NCI-H510A treated with DMSO at 0.1 percent for 48 hours (cell line): ENCODE measurements around the gene HDGFL1.

Experiments used
- DNase-seq: peaks from one replicate; lab custom pipeline; 2025; lab: John Stamatoyannopoulos, UW

The HDGFL1 gene

GRCh38 chr6:22569281-22570184 is at the start of gene HDGFL1:
Gene HDGFL1 (plus strand): TSS chr6:22569566. CDS start chr6:22569576, 10 bp downstream.
- DNase-seq = no peak

DNA sequence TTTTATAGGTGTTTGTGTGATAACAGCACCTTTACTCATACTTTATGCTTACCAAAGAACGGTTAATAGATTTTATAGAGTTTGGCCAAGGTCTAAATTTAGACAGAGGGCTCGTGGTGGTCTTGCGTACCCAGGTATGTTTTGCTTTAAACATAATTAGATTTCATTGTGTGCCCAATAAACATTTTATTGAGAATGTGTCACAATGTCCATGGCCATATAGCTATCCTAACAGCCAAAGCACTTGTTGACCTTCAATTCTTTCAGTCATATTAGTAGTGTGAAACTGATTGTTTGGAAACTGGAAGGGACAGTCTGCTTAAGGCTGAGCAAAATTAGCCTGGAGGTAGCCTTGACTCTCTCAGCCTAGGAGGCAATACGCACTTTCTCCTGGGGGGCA is 48.3 kb upstream of the HDGFL1 start:
- no peak for DNase-seq

- no peak for DNase-seq
These were observed 42.6 kb upstream of the HDGFL1 start for GRCh38 chr6:22526736-22527135.

GRCh38 chr6:22529866-22530265 is 39.5 kb upstream of the HDGFL1 start:
- no peak for DNase-seq

DNA sequence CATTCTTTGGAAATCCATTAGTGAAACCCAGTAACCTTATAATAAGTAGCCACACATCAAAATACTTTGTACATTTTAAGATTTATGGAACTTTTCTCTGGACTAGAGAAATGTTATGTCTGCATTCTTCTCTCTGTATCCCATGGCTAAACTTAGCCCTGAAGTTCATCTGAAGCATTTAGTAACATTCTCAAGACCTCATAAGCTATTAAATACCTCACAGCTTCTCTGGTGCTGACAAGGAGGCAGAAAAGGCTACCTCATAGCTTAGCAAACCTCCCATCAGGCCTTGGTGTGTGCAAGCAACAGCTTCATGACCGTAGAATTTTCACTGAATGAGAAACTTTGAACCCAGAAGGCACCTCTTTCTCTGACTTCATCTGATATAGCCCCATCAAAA is 38.9 kb upstream of the HDGFL1 start:
- DNase-seq = no peak

DNA sequence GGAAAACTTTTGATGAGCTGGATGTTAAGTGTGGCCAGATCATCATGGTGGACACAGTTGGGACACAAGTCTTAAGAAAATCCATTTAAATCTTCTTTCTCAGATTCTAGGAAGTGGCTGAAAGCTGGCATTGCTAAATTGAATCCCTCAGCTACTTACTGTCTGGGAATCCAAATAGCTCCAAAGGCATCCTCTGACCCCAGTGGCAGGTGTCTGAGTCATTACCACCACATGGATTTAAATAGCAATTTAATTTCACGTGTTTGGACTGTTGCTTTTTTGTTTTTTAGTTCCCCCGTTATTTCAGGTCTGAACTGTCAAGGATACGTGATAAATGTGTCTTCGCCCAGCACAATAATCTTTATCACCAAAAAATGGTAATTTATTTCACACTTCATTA is 33.2 kb upstream of the HDGFL1 start:
- no peak for DNase-seq

DNA sequence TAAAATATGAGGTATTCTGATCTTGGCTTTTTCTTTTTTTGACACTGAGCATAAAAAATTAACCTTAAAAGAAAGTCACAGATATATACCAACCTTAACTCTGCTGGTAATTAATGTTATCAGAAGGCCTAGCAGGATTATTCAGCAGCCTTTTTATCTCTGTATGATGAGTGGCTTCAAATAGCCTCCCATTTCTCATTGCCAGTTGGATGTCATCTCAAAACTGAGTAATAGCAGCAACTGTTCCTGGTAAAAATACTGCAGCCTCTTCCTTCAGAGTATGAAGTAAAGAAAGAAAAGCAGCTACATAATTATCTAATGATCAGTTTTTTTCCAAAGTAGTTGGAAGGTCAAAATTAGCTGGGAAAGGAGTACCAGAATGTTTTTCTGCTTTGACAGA is 24.9 kb upstream of the HDGFL1 start:
- DNase-seq = no peak

- no peak for DNase-seq
These were observed 24.3 kb upstream of the HDGFL1 start for GRCh38 chr6:22545051-22545450.

- DNase-seq = no peak
These were observed 23.1 kb upstream of the HDGFL1 start for GRCh38 chr6:22546236-22546635.

DNA sequence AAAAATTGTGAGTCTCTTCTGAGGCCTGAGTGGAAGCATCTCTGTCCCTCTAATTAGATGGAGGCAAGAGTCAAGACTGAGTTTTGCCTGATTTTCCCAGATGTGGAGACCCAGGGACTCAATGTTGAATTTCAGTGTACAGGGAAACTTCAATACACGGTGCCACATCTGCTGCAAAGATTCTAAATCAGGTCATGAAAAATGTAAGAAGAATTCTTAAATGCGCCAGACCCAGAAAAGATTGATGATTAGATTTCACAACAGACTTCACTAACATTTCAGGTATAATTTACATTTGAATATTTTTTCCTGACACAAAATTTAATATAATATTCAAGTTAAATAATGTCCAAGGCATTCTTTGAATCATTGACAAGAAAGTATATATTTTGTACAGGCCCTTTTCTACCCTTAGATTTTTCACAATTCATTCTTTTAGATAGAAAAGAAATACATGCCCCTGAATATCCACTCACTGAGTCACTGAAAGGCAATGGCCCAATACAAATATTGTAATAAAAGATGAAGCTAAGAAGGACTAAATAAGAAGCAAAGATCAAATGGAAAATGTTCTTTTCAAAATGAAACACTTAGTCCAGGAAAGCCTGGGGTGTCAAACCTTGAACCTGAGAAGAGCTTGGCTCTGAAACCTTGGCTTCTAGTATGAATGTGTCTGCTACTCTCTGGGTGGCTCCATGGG is 18.2 kb upstream of the HDGFL1 start:
- no peak for DNase-seq

DNA sequence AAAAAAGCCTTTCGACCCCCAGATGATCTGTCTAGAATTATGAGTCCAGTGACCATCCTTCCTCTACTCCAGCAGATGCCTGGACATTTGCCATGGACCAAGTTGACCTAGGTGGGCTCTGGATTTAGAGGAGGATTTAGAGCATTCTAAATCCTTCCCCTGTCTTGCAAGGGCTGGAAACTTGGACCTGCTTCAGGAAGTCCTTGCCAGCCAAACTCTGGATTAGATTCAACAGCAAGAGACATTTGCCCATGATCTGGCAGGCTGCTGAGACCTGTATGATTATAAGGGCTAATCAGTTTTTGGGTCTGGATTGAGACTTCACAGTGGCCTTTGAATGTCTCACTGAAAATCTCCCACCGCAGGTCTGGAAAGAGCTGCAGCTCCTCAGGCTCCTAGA is 13.1 kb upstream of the HDGFL1 start:
- DNase-seq = no peak

DNA sequence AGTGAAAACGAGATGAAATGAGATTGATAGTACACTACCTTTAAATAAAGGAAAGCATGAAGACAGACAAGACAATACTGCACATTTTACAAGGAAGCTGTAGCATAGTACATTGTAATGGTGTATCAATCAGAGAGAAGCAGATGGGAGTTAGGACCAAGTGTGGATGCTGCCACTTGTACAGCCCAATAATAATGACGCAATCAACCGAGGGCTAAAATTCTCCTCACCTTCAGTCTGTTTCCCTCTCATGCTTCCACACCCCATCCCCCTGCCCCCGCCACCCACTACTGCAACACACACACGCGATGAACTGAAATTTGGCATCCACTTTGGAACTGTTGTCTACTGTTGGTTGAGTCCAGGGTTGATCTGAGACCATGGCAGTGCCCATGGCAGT is 12.4 kb upstream of the HDGFL1 start:
- DNase-seq = no peak

GRCh38 chr6:22558288-22558882 is 11.0 kb upstream of the HDGFL1 start:
- DNase-seq = no peak

- DNase-seq = no peak
These were observed 512 bp upstream of the HDGFL1 start for GRCh38 chr6:22568854-22569253.

- no peak for DNase-seq
These were observed 802 bp downstream of the HDGFL1 start for GRCh38 chr6:22570185-22570551.

DNA sequence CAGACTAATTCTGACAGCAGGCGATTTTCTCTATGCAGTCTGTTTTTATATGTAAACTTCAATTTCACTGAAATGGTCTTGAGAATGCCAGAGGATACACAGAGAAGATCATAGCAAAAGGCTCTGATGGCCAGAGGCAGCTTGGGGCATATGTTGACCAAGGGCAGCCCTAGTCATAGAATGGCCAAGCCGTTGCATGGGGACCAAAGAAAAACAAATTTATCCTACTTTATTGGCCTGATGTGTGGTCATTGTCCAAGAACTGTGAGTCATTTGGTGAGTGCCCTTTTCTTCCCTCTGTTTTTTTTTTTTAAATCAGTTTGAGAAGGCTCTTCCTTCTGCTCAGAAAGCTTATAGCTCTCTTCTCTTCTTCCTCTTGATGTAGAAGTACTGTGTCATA is 5.8 kb downstream of the HDGFL1 start:
- no peak for DNase-seq

DNA sequence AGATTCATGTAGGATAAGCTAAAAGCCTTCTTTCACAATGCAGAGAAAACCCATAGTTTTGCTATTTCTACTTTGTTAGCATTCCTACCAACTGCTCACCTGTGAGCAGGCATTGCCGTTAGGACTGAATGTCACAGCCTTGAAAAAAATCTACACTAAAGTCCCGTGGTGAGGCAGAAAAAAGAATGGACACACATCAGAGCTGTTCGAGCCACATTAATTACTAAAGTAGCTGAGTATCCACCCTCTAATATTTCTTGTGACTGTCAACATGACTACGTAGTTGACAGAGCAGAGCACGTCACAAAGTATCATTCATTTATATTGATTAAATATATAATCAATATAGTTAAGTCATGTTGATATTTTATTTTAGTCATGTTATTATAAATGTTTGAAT is 10.1 kb downstream of the HDGFL1 start:
- DNase-seq = no peak

DNA sequence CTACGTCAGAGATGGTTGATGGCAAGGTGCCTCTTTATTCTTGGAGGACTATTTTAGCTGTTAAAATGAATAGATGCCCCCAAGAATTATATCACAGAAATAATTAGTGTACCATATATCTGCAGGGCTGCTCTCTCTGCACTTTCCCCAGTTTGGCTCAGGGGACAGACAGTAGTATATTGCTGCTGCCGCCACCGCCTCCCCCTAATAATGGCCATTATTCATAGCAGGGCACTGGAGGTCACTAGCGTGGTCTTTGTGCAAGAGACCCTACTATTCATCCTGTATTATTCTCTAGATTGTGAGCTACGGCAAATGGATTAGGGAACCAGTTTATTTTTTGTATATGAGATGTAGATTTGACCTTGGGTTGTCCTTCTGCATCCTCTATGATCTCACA is 11.0 kb downstream of the HDGFL1 start:
- no peak for DNase-seq

GRCh38 chr6:22582417-22583205 is 13.2 kb downstream of the HDGFL1 start:
- no peak for DNase-seq

- no peak for DNase-seq
These were observed 13.9 kb downstream of the HDGFL1 start for GRCh38 chr6:22583230-22583629.

GRCh38 chr6:22583927-22584326 is 14.6 kb downstream of the HDGFL1 start:
- DNase-seq = no peak

GRCh38 chr6:22589118-22589517 is 19.8 kb downstream of the HDGFL1 start:
- no peak for DNase-seq
